Activated naive CD8-positive, alpha-beta T cell (primary cell): ENCODE results near the gene TFPI.
"Not testable (repeated sequence)": the region's sequence is repeated elsewhere in the genome, so short reads cannot be mapped to it uniquely, and the experiment has no call there.

Experiments
- H3K27ac Mint-ChIP-seq: one replicate; pipeline ENCODE4 v1.8.0; 2021; ENCODE audit warnings: mixed read lengths
- H3K27me3 Mint-ChIP-seq: one replicate; pipeline ENCODE4 v1.8.0; 2021; ENCODE audit warnings: mixed read lengths
- H3K36me3 Mint-ChIP-seq: one replicate; pipeline ENCODE4 v1.8.0; 2021; ENCODE audit warnings: mixed read lengths
- H3K4me1 Mint-ChIP-seq: one replicate; pipeline ENCODE4 v1.8.0; 2021; ENCODE audit warnings: low read depth, mixed read lengths
- H3K4me3 Mint-ChIP-seq: one replicate; pipeline ENCODE4 v1.8.0; 2021; ENCODE audit warnings: mild to moderate bottlenecking, mixed read lengths
- H3K9me3 Mint-ChIP-seq: one replicate; pipeline ENCODE4 v1.8.0; 2021; ENCODE audit warnings: low read depth, mixed read lengths

Gene TFPI

DNA sequence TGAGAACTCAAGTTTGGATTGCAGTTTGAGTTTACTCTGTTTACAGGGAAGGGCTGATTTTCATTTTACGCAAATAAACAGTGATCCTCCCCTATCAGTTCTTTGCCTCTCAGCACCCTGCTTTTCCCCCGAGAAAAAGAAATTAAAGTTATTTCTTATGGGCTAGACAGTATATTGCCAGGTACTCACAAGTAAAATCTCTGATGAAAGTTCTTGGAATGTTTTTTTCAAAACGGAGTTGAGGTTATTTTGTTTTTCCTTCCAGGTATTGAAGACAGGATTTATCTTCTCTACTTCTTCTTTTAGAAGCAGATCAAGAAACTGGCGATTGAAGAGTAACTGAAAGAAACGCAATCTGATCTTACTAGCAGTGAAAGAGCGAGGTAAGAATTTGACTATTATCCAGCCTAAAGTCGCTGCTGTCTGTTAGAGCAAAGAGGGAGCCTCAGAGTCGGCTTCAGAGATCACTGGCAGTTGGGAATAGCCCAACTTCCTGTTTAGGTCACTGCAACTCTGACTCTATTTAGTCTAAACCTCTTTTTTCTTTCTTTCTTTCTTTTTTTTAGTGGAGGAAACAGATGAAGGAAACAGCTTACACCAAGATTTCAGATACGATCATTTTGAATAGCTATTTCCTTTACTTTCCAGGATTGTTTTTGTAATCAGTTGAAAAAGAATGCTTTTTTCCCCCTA is at the start of gene TFPI:
TFPI (minus strand) TSS at position 425 of the 693 bp plus-strand sequence. CDS start 50,667 bp downstream, outside the sequence.
- H3K4me3 Mint-ChIP-seq: peak within 1 kb of the TSS; percentile 24
- no peak within 1 kb of the TSS for H3K27ac Mint-ChIP-seq
- no peaks in the 10 kb centered on the region for H3K36me3 Mint-ChIP-seq

DNA sequence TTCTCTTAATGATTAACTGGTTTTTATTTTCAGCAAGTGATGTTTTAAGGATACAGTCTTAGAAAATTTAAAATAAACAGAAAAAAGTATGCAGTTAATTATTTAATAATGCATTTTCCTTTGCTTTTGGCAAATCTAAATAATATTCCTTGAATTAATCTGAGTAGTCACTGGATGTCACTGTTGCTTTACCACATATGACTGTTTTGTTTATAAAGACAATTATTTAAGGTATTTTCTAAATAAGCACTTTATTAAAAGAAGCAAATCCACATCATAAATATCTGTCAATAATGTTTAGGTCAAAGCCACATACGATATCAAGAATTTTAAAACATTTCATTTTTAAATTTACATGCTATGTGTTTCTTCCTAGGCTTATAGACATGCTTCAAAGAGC is 40.6 kb upstream of the TFPI start:
- Mint-ChIP-seq H3K27ac (no peak overlapping the region), H3K9me3 (no peaks in the 10 kb centered on the region), H3K4me3 (no peak overlapping the region), H3K27me3 (peaks cover 2% of the 10 kb centered on the region), H3K36me3 (no peaks in the 10 kb centered on the region), H3K4me1 (no peaks in the 10 kb centered on the region)

More for the DNA sequence above, at the start of gene TFPI:
- H3K9me3 Mint-ChIP-seq: no peaks in the 10 kb centered on the region
- peaks cover 6% of the 10 kb centered on the region for H3K4me1 Mint-ChIP-seq
- H3K27me3 Mint-ChIP-seq: peaks cover 9% of the 10 kb centered on the region

DNA sequence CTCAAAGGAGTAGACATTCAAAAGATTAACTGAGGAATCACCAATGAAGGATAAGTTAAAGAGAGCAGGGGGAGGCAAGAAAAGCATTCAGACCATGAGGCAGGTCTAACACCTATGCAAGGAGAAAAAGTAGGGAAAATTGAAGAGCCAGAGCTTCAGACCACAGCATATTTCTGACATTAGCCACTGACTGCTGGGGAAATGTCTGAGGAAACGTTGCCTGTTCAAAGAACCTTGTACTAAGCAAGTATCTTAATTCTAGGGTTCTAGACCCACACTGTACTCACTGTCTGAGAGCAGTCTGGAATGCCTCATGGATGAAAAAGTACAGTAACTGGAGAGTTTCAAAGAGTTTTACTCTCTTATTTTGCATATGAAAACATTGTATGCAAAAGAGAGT is 39.5 kb upstream of the TFPI start:
- Mint-ChIP-seq H3K36me3 (no peaks in the 10 kb centered on the region), H3K4me1 (no peaks in the 10 kb centered on the region), H3K27me3 (no peaks in the 10 kb centered on the region), H3K9me3 (no peaks in the 10 kb centered on the region), H3K4me3 (no peak overlapping the region), H3K27ac (no peak overlapping the region)

DNA sequence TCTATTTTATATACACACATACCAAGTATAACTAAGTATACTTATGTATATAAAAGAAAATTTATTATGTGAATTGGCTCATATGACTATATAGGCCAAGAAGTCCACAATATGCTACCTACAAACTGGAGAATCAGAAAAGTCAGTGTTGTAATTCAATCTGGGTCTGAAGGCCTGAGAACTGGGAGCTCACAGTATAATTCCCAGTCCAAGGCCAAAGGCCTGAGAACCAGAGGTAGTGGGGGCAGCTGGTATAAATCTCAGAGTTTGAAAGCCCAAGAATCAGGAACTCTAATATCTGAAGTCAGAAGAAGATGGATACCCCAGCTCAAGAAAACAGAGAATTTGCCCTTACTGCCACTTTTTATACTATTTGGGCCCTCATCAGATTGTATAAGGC is 38.9 kb upstream of the TFPI start:
- Mint-ChIP-seq H3K9me3 (no peaks in the 10 kb centered on the region), H3K27ac (no peak overlapping the region), H3K4me1 (no peaks in the 10 kb centered on the region), H3K4me3 (no peak overlapping the region), H3K27me3 (peaks cover under 1% of the 10 kb centered on the region), H3K36me3 (no peaks in the 10 kb centered on the region)

DNA sequence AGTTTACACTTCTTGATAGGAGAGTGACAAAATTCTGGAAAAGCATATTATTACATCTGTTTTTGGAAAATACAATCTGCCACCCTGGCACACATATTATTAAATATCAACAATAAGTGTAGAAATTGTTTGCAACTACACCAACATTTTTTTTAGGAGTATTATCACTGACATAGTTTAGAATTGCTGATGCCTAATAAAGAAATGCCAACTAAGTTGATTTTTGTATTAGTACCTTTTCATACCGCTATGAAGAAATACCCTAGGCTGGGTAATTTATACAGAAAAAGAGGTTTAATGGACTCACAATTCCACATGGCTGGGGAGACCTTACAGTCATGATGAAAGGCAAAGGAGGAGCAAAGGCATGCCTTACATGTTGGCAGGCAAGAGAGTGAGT is 35.9 kb upstream of the TFPI start:
- peaks cover 8% of the 10 kb centered on the region for H3K4me1 Mint-ChIP-seq
- no peak overlapping the region for H3K4me3 Mint-ChIP-seq
- no peaks in the 10 kb centered on the region for H3K36me3 Mint-ChIP-seq
- no peak overlapping the region for H3K27ac Mint-ChIP-seq
- H3K9me3 Mint-ChIP-seq: no peaks in the 10 kb centered on the region
- peaks cover 2% of the 10 kb centered on the region for H3K27me3 Mint-ChIP-seq

DNA sequence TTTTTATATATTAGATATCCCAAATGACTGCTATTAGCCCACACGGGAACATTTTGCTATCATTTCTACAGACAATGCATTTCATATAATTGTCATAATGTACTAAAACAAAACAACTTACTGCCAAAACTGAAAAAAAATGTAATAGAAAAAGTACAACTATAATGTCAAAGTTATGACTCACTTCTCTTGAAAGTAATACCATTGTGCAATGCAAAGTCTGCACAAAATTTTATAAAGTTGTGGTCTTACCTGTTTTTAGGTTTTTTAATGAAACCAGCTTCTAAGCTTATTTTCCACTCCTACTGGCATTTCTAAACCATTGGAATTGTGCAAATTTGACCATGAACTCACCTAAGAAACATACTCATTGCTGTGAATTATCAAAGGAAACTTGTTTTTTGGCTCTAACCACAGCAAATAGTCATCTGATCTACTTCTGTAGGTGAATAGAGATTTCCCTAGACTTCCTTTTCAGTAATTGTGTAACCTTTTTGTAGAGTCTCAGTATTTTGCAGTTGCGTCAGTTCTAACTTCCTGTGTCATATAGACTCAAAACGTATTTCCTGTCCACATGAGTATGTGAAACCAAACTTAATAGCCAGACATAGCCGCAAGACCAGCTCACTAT is 31.9 kb upstream of the TFPI start:
- H3K4me3 Mint-ChIP-seq: peak overlapping the region; percentile 24
- peak overlapping the region; percentile 66 for H3K27ac Mint-ChIP-seq
- H3K4me1 Mint-ChIP-seq: peaks cover 12% of the 10 kb centered on the region
- no peaks in the 10 kb centered on the region for H3K9me3 Mint-ChIP-seq
- H3K27me3 Mint-ChIP-seq: peaks cover 4% of the 10 kb centered on the region
- H3K36me3 Mint-ChIP-seq: no peaks in the 10 kb centered on the region

DNA sequence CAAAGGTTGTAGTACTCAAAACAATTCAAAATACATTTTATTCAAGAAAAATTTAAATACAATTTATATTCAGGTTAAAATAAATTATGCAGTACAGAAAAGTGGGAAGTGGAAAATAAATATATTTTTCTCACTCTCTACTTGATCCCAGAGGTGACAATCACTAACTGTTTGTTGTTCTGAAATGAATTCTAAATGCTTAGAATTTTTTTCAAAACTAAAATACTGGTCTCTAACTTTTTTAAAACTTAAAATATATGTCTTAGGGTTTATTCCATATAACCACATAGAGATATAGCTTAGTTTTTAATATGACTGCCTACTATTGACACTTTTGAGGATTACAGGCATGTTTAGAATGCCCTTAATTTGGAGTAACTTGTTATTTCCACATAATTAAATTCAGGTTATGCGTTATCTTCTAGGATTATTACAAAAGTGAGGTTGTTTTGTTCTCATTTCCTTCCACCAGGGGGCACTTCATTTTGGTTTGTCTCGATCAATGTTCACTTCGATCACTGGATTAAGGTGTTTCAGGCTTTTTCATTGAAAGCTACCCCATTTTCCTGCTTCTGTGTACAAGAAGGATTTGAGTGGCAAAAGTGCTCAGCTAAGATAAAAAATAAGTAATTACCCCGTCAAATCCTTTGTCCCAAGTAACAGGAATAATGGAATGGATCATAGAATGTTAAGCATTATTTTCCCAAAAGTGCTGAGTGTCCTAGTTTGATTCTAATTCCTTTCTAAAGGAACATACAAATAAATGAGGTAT is 27.1 kb upstream of the TFPI start:
- Mint-ChIP-seq H3K4me1 (peaks cover 9% of the 10 kb centered on the region), H3K9me3 (no peaks in the 10 kb centered on the region), H3K4me3 (no peak overlapping the region), H3K27me3 (peaks cover 2% of the 10 kb centered on the region), H3K27ac (no peak overlapping the region), H3K36me3 (no peaks in the 10 kb centered on the region)

DNA sequence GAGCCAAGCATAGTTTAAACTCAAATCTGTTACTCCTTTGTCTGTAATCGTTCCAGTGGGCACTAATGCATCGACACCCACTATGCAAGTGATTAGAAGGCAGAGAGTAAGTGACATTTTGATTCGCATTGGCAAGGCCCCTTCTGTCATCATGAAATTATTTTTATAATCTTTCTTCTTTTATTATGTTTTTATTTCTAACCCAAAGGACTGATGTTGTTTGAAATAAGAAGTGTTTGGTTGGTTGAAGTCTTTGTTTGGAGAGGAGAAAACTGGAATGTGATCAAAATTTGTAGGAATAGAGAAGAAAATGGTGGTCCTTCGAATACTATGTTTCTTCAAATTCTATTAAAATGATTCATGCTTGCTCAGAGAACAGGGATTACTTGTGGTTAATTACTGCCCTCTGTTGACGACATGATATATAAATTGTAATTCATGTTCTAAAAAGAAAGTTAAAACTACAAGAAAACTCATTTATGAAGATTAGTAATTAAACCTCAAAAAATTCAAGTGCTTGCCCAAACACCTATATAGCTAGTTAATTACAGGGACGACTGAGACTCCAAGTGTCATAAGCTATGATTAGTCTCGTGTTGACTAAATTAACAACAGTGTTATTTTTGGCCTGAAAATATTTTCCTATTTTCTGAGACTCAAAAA is 26.4 kb upstream of the TFPI start:
- Mint-ChIP-seq H3K9me3 (no peaks in the 10 kb centered on the region), H3K27ac (no peak overlapping the region), H3K4me3 (no peak overlapping the region), H3K4me1 (peaks cover 4% of the 10 kb centered on the region), H3K36me3 (no peaks in the 10 kb centered on the region), H3K27me3 (peaks cover 2% of the 10 kb centered on the region)

DNA sequence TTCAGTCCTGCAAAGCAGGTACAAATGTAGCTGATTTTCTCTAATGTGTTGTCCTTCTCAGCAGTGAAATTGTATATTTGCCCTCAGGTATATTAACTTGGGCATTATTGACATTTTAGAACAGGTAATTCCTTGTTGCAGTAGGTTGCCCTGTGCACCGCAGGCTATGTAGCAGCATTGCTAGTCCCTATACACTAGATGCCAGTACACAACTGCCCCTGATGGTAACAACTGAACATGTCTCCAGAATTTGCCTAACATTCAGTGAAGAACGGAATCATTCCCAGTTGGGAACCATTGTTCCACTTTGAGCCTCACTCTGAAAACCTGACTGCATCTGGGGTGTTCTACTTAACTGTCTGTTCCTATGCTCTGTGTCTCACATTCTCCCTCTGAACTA is 23.1 kb upstream of the TFPI start:
- H3K9me3 Mint-ChIP-seq: no peaks in the 10 kb centered on the region
- H3K27ac Mint-ChIP-seq: no peak overlapping the region
- H3K4me3 Mint-ChIP-seq: no peak overlapping the region
- H3K4me1 Mint-ChIP-seq: peaks cover 4% of the 10 kb centered on the region
- no peaks in the 10 kb centered on the region for H3K36me3 Mint-ChIP-seq
- H3K27me3 Mint-ChIP-seq: peaks cover 2% of the 10 kb centered on the region

DNA sequence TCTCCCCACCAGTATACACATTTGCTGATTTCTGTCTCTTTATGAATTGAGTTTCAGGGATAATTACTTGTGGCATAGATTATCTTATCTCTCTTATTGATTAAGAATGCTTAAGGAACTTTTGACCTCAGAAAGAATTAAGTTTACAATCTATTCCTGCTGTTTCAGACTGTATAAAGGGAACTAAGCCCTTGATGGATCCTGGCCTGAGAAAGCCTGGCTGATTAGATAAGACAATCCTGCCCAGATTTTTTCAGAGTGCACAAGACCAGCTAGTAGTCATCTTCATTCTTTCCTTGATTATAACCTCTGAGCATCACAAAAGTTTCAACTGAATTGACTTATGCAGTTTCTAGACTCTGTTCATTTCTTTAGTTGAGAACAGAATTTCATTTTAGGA is 22.7 kb upstream of the TFPI start:
- Mint-ChIP-seq H3K36me3 (no peaks in the 10 kb centered on the region), H3K9me3 (peaks cover 3% of the 10 kb centered on the region), H3K4me3 (no peak overlapping the region), H3K27ac (no peak overlapping the region), H3K4me1 (peaks cover 4% of the 10 kb centered on the region), H3K27me3 (peaks cover 2% of the 10 kb centered on the region)

DNA sequence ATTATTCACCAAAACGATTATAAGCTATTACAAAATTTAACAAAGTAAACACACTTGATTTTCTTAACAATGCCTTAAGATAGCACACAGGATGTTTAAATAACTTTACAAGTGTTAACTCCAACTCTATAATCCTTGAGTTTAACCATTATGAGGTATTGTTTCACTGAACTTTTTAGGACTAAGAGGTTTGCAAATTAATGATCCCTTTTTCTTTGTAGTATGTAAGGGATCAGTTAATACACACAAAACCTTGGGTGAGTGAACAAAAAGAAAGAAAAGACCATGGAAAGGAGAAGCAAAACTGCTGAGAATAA is 21.5 kb upstream of the TFPI start:
- H3K27ac Mint-ChIP-seq: no peak overlapping the region

DNA sequence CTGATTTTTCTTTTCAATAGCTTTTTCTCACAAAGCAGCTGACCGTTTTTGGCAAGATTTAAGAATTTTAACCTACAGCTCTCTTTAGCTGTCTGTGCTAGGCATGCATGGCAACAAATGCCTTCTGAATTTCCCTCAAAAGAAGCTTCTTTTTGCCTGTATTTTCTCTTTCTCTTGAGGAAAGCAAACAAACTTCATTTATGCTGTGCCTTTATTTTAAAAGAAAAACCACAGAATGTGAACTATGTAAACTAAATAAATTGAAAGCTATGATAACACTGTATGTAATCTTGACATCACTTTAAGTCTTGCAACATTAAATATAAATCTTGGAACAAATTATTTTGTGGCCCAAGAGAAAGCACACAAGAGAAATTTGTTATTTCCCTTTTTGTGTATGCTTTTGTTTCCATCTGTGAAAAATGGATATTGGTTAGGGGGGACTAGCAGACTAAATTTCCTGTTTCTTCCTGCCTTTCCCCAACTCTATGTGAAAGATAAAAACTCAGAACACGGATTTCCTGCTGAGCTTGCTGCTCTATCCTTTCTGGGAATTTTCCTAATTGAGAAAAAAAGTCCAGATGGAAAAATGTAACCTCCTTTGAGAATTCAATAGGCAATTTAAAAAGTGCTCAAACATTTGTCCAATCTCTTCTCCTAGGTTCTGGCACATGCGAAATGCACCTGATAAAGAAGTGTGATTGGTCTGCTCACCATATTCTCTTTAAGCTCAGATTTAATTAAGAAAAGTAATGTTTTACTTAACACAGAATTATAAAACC is 20.9 kb upstream of the TFPI start:
- Mint-ChIP-seq H3K4me1 (no peaks in the 10 kb centered on the region), H3K36me3 (no peaks in the 10 kb centered on the region), H3K27ac (no peak overlapping the region), H3K27me3 (no peaks in the 10 kb centered on the region), H3K9me3 (peaks cover 4% of the 10 kb centered on the region), H3K4me3 (no peak overlapping the region)

More for the DNA sequence above, 21.5 kb upstream of the TFPI start:
- H3K36me3 Mint-ChIP-seq: no peaks in the 10 kb centered on the region
- no peak overlapping the region for H3K4me3 Mint-ChIP-seq
- peaks cover 4% of the 10 kb centered on the region for H3K9me3 Mint-ChIP-seq
- H3K4me1 Mint-ChIP-seq: no peaks in the 10 kb centered on the region
- H3K27me3 Mint-ChIP-seq: no peaks in the 10 kb centered on the region

DNA sequence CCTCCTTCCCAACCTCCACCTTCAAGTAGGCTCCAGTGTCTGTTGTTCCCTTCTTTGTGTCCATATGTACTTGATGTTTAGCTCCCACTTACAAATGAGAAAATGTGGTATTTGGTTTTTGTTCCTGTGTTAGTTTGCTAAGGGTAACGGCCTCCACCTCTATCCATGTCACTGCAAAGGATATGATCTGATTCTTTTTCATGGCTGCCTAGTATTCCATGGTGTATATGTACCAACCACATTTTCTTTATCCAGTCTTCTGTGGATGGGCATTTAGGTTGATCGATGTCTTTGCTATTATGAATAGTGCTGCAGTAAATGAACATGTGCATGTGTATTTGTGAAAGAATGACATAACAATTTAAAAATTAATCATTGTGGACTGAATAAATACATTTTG is 19.5 kb upstream of the TFPI start:
- peaks cover 1% of the 10 kb centered on the region for H3K27me3 Mint-ChIP-seq
- no peaks in the 10 kb centered on the region for H3K4me1 Mint-ChIP-seq
- H3K36me3 Mint-ChIP-seq: no peaks in the 10 kb centered on the region
- peaks cover 4% of the 10 kb centered on the region for H3K9me3 Mint-ChIP-seq
- H3K27ac Mint-ChIP-seq: no peak overlapping the region
- no peak overlapping the region for H3K4me3 Mint-ChIP-seq

DNA sequence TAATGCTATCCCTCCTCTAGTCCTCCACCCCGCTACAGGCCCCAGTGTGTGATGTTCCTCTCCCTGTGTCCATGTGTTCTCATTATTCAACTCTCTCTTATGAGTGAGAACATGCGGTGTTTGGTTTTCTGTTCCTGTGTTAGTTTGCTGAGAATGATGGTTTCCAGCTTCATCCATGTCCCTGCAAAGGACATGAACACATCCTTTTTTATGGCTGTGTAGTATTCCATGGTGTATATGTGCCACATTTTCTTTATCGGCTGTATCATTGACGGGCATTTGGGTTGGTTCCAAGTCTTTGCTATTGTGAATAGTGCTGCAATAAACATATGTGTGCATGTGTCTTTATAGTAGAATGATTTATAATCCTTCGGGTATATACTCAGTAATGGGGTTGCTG is 17.8 kb upstream of the TFPI start:
- H3K4me3 Mint-ChIP-seq, H3K4me1 Mint-ChIP-seq, H3K9me3 Mint-ChIP-seq, H3K27ac Mint-ChIP-seq, H3K27me3 Mint-ChIP-seq, H3K36me3 Mint-ChIP-seq: not testable (repeated sequence)
